ENCODE results near the gene DVL2.

Gene DVL2

GRCh38 chr17:7237761-7238419 is 3.6 kb upstream of the DVL2 start:
- no peak for DNase-seq (ENCODE audit: low read depth)

- no peak for DNase-seq (ENCODE audit: low read depth)
Observed at GRCh38 chr17:7237266-7237760, 3.0 kb upstream of the DVL2 start.

GRCh38 chr17:7236808-7237207 is 2.5 kb upstream of the DVL2 start:
- no peak for DNase-seq (ENCODE audit: low read depth)

GRCh38 chr17:7235693-7236665 is 1.7 kb upstream of the DVL2 start:
- no peak for DNase-seq (ENCODE audit: low read depth)

- no peak for DNase-seq (ENCODE audit: low read depth)
Observed at GRCh38 chr17:7233701-7234082, 625 bp downstream of the DVL2 start.

GRCh38 chr17:7232114-7232513 is 2.2 kb downstream of the DVL2 start:
- DNase-seq (ENCODE audit: low read depth): no peak

- DNase-seq (ENCODE audit: low read depth): no peak
Observed at GRCh38 chr17:7229504-7229903, 4.8 kb downstream of the DVL2 start.

GRCh38 chr17:7228920-7229319 is 5.4 kb downstream of the DVL2 start:
- no peak for DNase-seq (ENCODE audit: low read depth)

GRCh38 chr17:7226721-7227710 is 7.3 kb downstream of the DVL2 start:
- no peak for DNase-seq (ENCODE audit: low read depth)

GRCh38 chr17:7225711-7226331 is 8.5 kb downstream of the DVL2 start:
- no peak for DNase-seq (ENCODE audit: low read depth)

GRCh38 chr17:7224661-7225111 is 9.6 kb downstream of the DVL2 start:
- DNase-seq (ENCODE audit: low read depth): no peak

GRCh38 chr17:7224110-7224509 is 10.2 kb downstream of the DVL2 start:
- DNase-seq (ENCODE audit: low read depth): no peak

- DNase-seq (ENCODE audit: low read depth): no peak
Observed at GRCh38 chr17:7223375-7223774, 10.9 kb downstream of the DVL2 start.

- no peak for DNase-seq (ENCODE audit: low read depth)
Observed at GRCh38 chr17:7222972-7223292, 11.4 kb downstream of the DVL2 start.

- DNase-seq (ENCODE audit: low read depth): no peak
Observed at GRCh38 chr17:7222093-7222971, 12.0 kb downstream of the DVL2 start.

GRCh38 chr17:7221278-7222092 is 12.8 kb downstream of the DVL2 start:
- no peak for DNase-seq (ENCODE audit: low read depth)

GRCh38 chr17:7220593-7221277 is 13.6 kb downstream of the DVL2 start:
- no peak for DNase-seq (ENCODE audit: low read depth)

- peak; percentile 46 for DNase-seq (ENCODE audit: low read depth)
Observed at GRCh38 chr17:7219812-7220592, 14.3 kb downstream of the DVL2 start, which contains the start of the genes ACADVL and DLG4. Gene ACADVL (plus strand): TSS chr17:7219938. CDS start chr17:7219985, 47 bp downstream. Gene DLG4 (minus strand): TSS chr17:7219836.

All from GM04503 (cell line).